H7 (cell line): ENCODE data around the gene SYNE2. TPM values are rescaled to one million over a fixed set of nuclear protein-coding genes. Genes with fewer than 3 reads are reported as not detected.
"Not testable (repeated sequence)": the region's sequence is repeated elsewhere in the genome, so short reads cannot be mapped to it uniquely, and the experiment has no call there.

Source experiments
- DNase-seq: peaks from one replicate; pipeline ENCODE4 v3.0.0; 2012
- H3K27me3 ChIP-seq: 2 replicates; pipeline ENCODE4 v1.6.0; 2011; ENCODE audit warnings: mild to moderate bottlenecking, low read length; ENCODE audit not compliant: control insufficient read depth, insufficient read depth
- H3K36me3 ChIP-seq: replicated peaks from 2 replicates; pipeline ENCODE4 v1.5.1; 2011; ENCODE audit warnings: low read length; ENCODE audit not compliant: control insufficient read depth, insufficient read depth
- H3K4me3 ChIP-seq: 2 replicates; pipeline ENCODE4 v1.5.1; 2011; ENCODE audit warnings: low read depth, mild to moderate bottlenecking, control low read depth, low read length, moderate library complexity; ENCODE audit not compliant: insufficient read depth
- total RNA-seq: library from RNA; depleted of rRNA; stranded (reverse); fragments of >200 nt; shearing (Covaris generic); gene quantifications from 2 replicates; pipeline ENCODE4 v1.2.3, GENCODE V29; 2014

The SYNE2 gene
- total RNA-seq, 1 experiment from 2014 or later, result 35.3 TPM

GRCh38 chr14:64092338-64092737 lies 239.5 kb downstream of the SYNE2 start:
- no peaks in the 10 kb centered on the region for H3K27me3 ChIP-seq
- DNase-seq, result no peak
- H3K36me3 ChIP-seq, result no peaks in the 10 kb centered on the region; the same call in 1 of the 2 replicates
- no peak overlapping the region for H3K4me3 ChIP-seq

GRCh38 chr14:64092940-64093339 lies 240.1 kb downstream of the SYNE2 start:
- H3K4me3 ChIP-seq, result no peak overlapping the region
- DNase-seq, result no peak
- H3K27me3 ChIP-seq, result no peaks in the 10 kb centered on the region
- H3K36me3 ChIP-seq, result peaks cover under 1% of the 10 kb centered on the region; the same call in 1 of the 2 replicates

GRCh38 chr14:64095620-64096019 lies 242.8 kb downstream of the SYNE2 start:
- Histone ChIP-seq H3K27me3 (no peaks in the 10 kb centered on the region), H3K36me3 (peaks cover 1% of the 10 kb centered on the region; the same call in 1 of the 2 replicates), H3K4me3 (no peak overlapping the region)
- DNase-seq, result no peak

- DNase-seq, result no peak
- Histone ChIP-seq H3K4me3 (no peak overlapping the region), H3K36me3 (peaks cover 1% of the 10 kb centered on the region; the same call in 1 of the 2 replicates), H3K27me3 (no peaks in the 10 kb centered on the region)
Observed at GRCh38 chr14:64098120-64098519, 245.3 kb downstream of the SYNE2 start.

- Histone ChIP-seq H3K27me3 (no peaks in the 10 kb centered on the region; the same call in 1 of the 2 replicates), H3K4me3 (no peak overlapping the region), H3K36me3 (no peaks in the 10 kb centered on the region; the same call in 1 of the 2 replicates)
- no peak for DNase-seq
Observed at GRCh38 chr14:64107438-64107837, 254.6 kb downstream of the SYNE2 start.

GRCh38 chr14:64109819-64110554 lies 257.2 kb downstream of the SYNE2 start:
- DNase-seq, result no peak
- Histone ChIP-seq H3K4me3 (no peak overlapping the region), H3K36me3 (no peaks in the 10 kb centered on the region), H3K27me3 (no peaks in the 10 kb centered on the region; the same call in 1 of the 2 replicates)

GRCh38 chr14:64110802-64111201 lies 258.0 kb downstream of the SYNE2 start:
- Histone ChIP-seq H3K4me3 (no peak overlapping the region), H3K36me3 (no peaks in the 10 kb centered on the region), H3K27me3 (no peaks in the 10 kb centered on the region; the same call in 1 of the 2 replicates)
- DNase-seq, result no peak

GRCh38 chr14:64112867-64113678 lies 260.3 kb downstream of the SYNE2 start:
- no peaks in the 10 kb centered on the region for H3K36me3 ChIP-seq
- no peak overlapping the region for H3K4me3 ChIP-seq
- DNase-seq, result no peak
- no peaks in the 10 kb centered on the region; the same call in 1 of the 2 replicates for H3K27me3 ChIP-seq

- no peaks in the 10 kb centered on the region; the same call in 1 of the 2 replicates for H3K27me3 ChIP-seq
- peak; percentile 30 for DNase-seq
- H3K4me3 ChIP-seq, result no peak overlapping the region
- H3K36me3 ChIP-seq, result no peaks in the 10 kb centered on the region
Observed at GRCh38 chr14:64114166-64114565, 261.4 kb downstream of the SYNE2 start.

GRCh38 chr14:64114796-64115195 lies 262.0 kb downstream of the SYNE2 start:
- H3K27me3 ChIP-seq, result no peaks in the 10 kb centered on the region; the same call in 1 of the 2 replicates
- peaks cover 2% of the 10 kb centered on the region for H3K36me3 ChIP-seq
- no peak for DNase-seq
- no peak overlapping the region for H3K4me3 ChIP-seq

- Histone ChIP-seq H3K4me3 (no peak overlapping the region), H3K36me3 (peaks cover 2% of the 10 kb centered on the region), H3K27me3 (no peaks in the 10 kb centered on the region)
- DNase-seq, result no peak
Observed at GRCh38 chr14:64115401-64115800, 262.6 kb downstream of the SYNE2 start.

GRCh38 chr14:64117671-64118402 lies 265.0 kb downstream of the SYNE2 start:
- Histone ChIP-seq H3K27me3 (no peaks in the 10 kb centered on the region), H3K36me3 (peaks cover 4% of the 10 kb centered on the region), H3K4me3 (no peak overlapping the region)
- DNase-seq, result no peak

- not testable (repeated sequence) for H3K36me3 ChIP-seq, H3K27me3 ChIP-seq, H3K4me3 ChIP-seq, DNase-seq
Observed at GRCh38 chr14:64118403-64118742, 265.6 kb downstream of the SYNE2 start.

- H3K27me3 ChIP-seq, result no peaks in the 10 kb centered on the region
- DNase-seq, result no peak
Observed at GRCh38 chr14:64118892-64119291, 266.1 kb downstream of the SYNE2 start.

More at GRCh38 chr14:64118892-64119291, 266.1 kb downstream of the SYNE2 start:
- no peak overlapping the region for H3K4me3 ChIP-seq
- peaks cover 4% of the 10 kb centered on the region for H3K36me3 ChIP-seq
